Trophoblast cell (in vitro differentiated cells and primary cell): ENCODE results near the gene MOSPD3.
A peak's percentile ranks its signal among the peaks of the same experiment; 100 is the strongest.

Experiments used
- DNase-seq, 2 donors: peaks; one replicate each; pipeline ENCODE4 v3.0.0-alpha.2; 2016
- H2AFZ ChIP-seq: 2 replicates; pipeline ENCODE4 v1.6.1; 2013; ENCODE audit warnings: low read length, moderate library complexity, mild to moderate bottlenecking; ENCODE audit not compliant: insufficient read depth, poor library complexity
- H2AK5ac ChIP-seq: 2 replicates; pipeline ENCODE4 v1.6.1; 2013; ENCODE audit warnings: mild to moderate bottlenecking, low read length
- H2BK120ac ChIP-seq: 2 replicates; pipeline ENCODE4 v1.6.1; 2013; ENCODE audit warnings: low read length, mild to moderate bottlenecking, moderate library complexity; ENCODE audit not compliant: insufficient read depth, poor library complexity
- H2BK12ac ChIP-seq: 2 replicates; pipeline ENCODE4 v1.6.1; 2013; ENCODE audit warnings: mild to moderate bottlenecking, low read length, moderate library complexity
- H2BK5ac ChIP-seq: 2 replicates; pipeline ENCODE4 v1.6.1; 2013; ENCODE audit warnings: low read length, low read depth, moderate library complexity, mild to moderate bottlenecking; ENCODE audit not compliant: poor library complexity
- H3K14ac ChIP-seq: 2 replicates; pipeline ENCODE4 v1.6.1; 2013; ENCODE audit warnings: mild to moderate bottlenecking, low read length
- H3K18ac ChIP-seq: 2 replicates; pipeline ENCODE4 v1.6.1; 2013; ENCODE audit warnings: mild to moderate bottlenecking, low read length
- H3K23ac ChIP-seq: 2 replicates; pipeline ENCODE4 v1.6.1; 2013; ENCODE audit warnings: low read length
- H3K27ac ChIP-seq: 2 replicates; pipeline ENCODE4 v1.5.1; 2013; ENCODE audit warnings: low read depth, mild to moderate bottlenecking, inconsistent platforms, low read length, moderate library complexity
- H3K27me3 ChIP-seq: 2 replicates; pipeline ENCODE4 v1.6.1; 2013; ENCODE audit warnings: inconsistent platforms, mild to moderate bottlenecking, low read length, moderate library complexity; ENCODE audit not compliant: insufficient read depth
- H3K36me3 ChIP-seq, 2 experiments: 1 replicate in 1 of 2; 2 replicates in 1 of 2; pipeline ENCODE4 v1.6.1; 2013; ENCODE audit warnings: low read length in 2 of 2, mild to moderate bottlenecking in 2 of 2, moderate library complexity in 1 of 2; ENCODE audit not compliant: insufficient read depth in 2 of 2, control insufficient read depth in 1 of 2
- H3K4ac ChIP-seq: 2 replicates; pipeline ENCODE4 v1.6.1; 2013; ENCODE audit warnings: low read depth, mild to moderate bottlenecking, low read length, moderate library complexity
- H3K4me1 ChIP-seq, 2 experiments: 1 replicate in 1 of 2; 2 replicates in 1 of 2; pipeline ENCODE4 v1.6.1; 2013; ENCODE audit warnings: low read length in 2 of 2, mild to moderate bottlenecking in 2 of 2, moderate library complexity in 1 of 2; ENCODE audit not compliant: insufficient read depth in 2 of 2, control insufficient read depth in 1 of 2
- H3K4me2 ChIP-seq: 2 replicates; pipeline ENCODE4 v1.6.1; 2013; ENCODE audit warnings: inconsistent platforms, mild to moderate bottlenecking, low read length, moderate library complexity
- H3K4me3 ChIP-seq: 2 replicates; pipeline ENCODE4 v1.5.1; 2013; ENCODE audit warnings: mild to moderate bottlenecking, low read depth, low read length, inconsistent platforms
- H3K79me1 ChIP-seq: one replicate; pipeline ENCODE4 v1.6.1; 2013; ENCODE audit warnings: low read length
- H3K79me2 ChIP-seq: 2 replicates; pipeline ENCODE4 v1.6.1; 2013; ENCODE audit warnings: low read length, mild to moderate bottlenecking; ENCODE audit not compliant: control insufficient read depth, insufficient read depth, poor library complexity
- H3K9ac ChIP-seq: 2 replicates; pipeline ENCODE4 v1.6.1; 2013; ENCODE audit warnings: mild to moderate bottlenecking, low read length
- H3K9me3 ChIP-seq: 2 replicates; pipeline ENCODE4 v1.6.1; 2013; ENCODE audit warnings: low read depth, mild to moderate bottlenecking, control low read depth, inconsistent platforms, low read length; ENCODE audit not compliant: insufficient read depth
- H4K12ac ChIP-seq: 2 replicates; pipeline ENCODE4 v1.6.1; 2013; ENCODE audit warnings: low read depth, mild to moderate bottlenecking, low read length, moderate library complexity
- H4K8ac ChIP-seq: 2 replicates; pipeline ENCODE4 v1.6.1; 2013; ENCODE audit warnings: low read depth, mild to moderate bottlenecking, low read length, moderate library complexity
- H4K91ac ChIP-seq: one replicate; pipeline ENCODE4 v1.6.1; 2013; ENCODE audit warnings: low read depth, mild to moderate bottlenecking, low read length, moderate library complexity
- WGBS: extraction: QIAGEN DNeasy Blood & Tissue Kit; methylation state at CpG from one replicate; pipeline ENCODE4 v1.1.7; 2013; ENCODE audit warnings: missing lambda C conversion rate; ENCODE audit not compliant: insufficient read length, insufficient coverage; ENCODE audit errors: extremely low coverage; 5-methylcytosine and 5-hydroxymethylcytosine counted together

Gene MOSPD3

GRCh38 chr7:100609958-100610357 is 2.4 kb upstream of the MOSPD3 start:
- peaks cover 2% of the 10 kb centered on the region for H3K79me2 ChIP-seq
- no peak overlapping the region for H3K23ac ChIP-seq
- no peak overlapping the region for H3K27ac ChIP-seq
- no peak overlapping the region for H3K4me2 ChIP-seq
- H2AK5ac ChIP-seq, result no peak overlapping the region
- no CpG with 5 or more reads among the region's 5 CpGs for WGBS
- no peak for DNase-seq
- H3K79me1 ChIP-seq, result no peaks in the 10 kb centered on the region
- no peak overlapping the region for H3K14ac ChIP-seq
- no peak overlapping the region for H4K12ac ChIP-seq
- peaks cover 8 to 20% of the 10 kb centered on the region in 2 experiments for H3K4me1 ChIP-seq
- H3K27me3 ChIP-seq, result no peaks in the 10 kb centered on the region
- H3K18ac ChIP-seq, result no peak overlapping the region
- H2BK120ac ChIP-seq, result no peak overlapping the region
- H4K8ac ChIP-seq, result no peak overlapping the region
- no peak overlapping the region for H2AFZ ChIP-seq
- no peak overlapping the region for H3K4ac ChIP-seq
- H2BK12ac ChIP-seq, result no peak overlapping the region
- no peak overlapping the region for H3K4me3 ChIP-seq
- no peak overlapping the region for H2BK5ac ChIP-seq
- H3K9me3 ChIP-seq, result no peaks in the 10 kb centered on the region
- H3K9ac ChIP-seq, result no peak overlapping the region
- H3K36me3 ChIP-seq, result peaks cover 4 to 5% of the 10 kb centered on the region in 2 experiments
- H4K91ac ChIP-seq, result no peak overlapping the region

GRCh38 chr7:100612730-100613390 is 520 bp downstream of the MOSPD3 start:
- Histone ChIP-seq H2AFZ (peak overlapping the region; percentile 21), H3K9me3 (no peaks in the 10 kb centered on the region), H3K9ac (peak overlapping the region; percentile 20), H3K79me1 (no peaks in the 10 kb centered on the region), H3K36me3 (peaks cover 2% of the 10 kb centered on the region in 2 experiments), H3K4me3 (peak overlapping the region; percentile 77), H4K12ac (peak overlapping the region; percentile 54), H3K4me2 (peak overlapping the region; percentile 86), H3K27me3 (no peaks in the 10 kb centered on the region), H4K8ac (peak overlapping the region; percentile 51), H2AK5ac (peak overlapping the region; percentile 20), H3K79me2 (peaks cover 2% of the 10 kb centered on the region), H3K18ac (peak overlapping the region; percentile 35), H2BK5ac (no peak overlapping the region), H3K27ac (no peak overlapping the region), H3K14ac (peak overlapping the region; percentile 74), H4K91ac (peak overlapping the region; percentile 36), H3K23ac (no peak overlapping the region), H2BK12ac (no peak overlapping the region), H2BK120ac (peak overlapping the region; percentile 10), H3K4ac (peak overlapping the region; percentile 44), H3K4me1 (peaks cover 3 to 9% of the 10 kb centered on the region in 2 experiments)
- peak in 1 of 2 donors; percentile 7 for DNase-seq
- no CpG with 5 or more reads among the region's 29 CpGs for WGBS

GRCh38 chr7:100613412-100614175 is 1.3 kb downstream of the MOSPD3 start:
- H3K36me3 ChIP-seq, result peaks cover 2% of the 10 kb centered on the region in 2 experiments
- no CpG with 5 or more reads among the region's 13 CpGs for WGBS
- H3K9me3 ChIP-seq, result no peaks in the 10 kb centered on the region
- H3K27me3 ChIP-seq, result no peaks in the 10 kb centered on the region
- no peak overlapping the region for H3K4me2 ChIP-seq
- peaks cover 2% of the 10 kb centered on the region for H3K79me2 ChIP-seq
- no peak overlapping the region for H3K14ac ChIP-seq
- no peak overlapping the region for H2AFZ ChIP-seq
- no peak overlapping the region for H2BK5ac ChIP-seq
- DNase-seq, result no peak
- H3K27ac ChIP-seq, result no peak overlapping the region
- no peak overlapping the region for H4K91ac ChIP-seq
- peaks cover 3 to 9% of the 10 kb centered on the region in 2 experiments for H3K4me1 ChIP-seq
- no peak overlapping the region for H3K4ac ChIP-seq
- H3K18ac ChIP-seq, result no peak overlapping the region
- no peak overlapping the region for H2BK120ac ChIP-seq
- no peak overlapping the region for H2AK5ac ChIP-seq
- no peaks in the 10 kb centered on the region for H3K79me1 ChIP-seq
- H4K8ac ChIP-seq, result no peak overlapping the region
- no peak overlapping the region for H2BK12ac ChIP-seq
- H3K4me3 ChIP-seq, result no peak overlapping the region
- no peak overlapping the region for H3K9ac ChIP-seq
- no peak overlapping the region for H4K12ac ChIP-seq
- no peak overlapping the region for H3K23ac ChIP-seq

GRCh38 chr7:100614308-100614861 is 2.0 kb downstream of the MOSPD3 start:
- Histone ChIP-seq H4K91ac (no peak overlapping the region), H3K9me3 (no peaks in the 10 kb centered on the region), H3K18ac (no peak overlapping the region), H4K8ac (no peak overlapping the region), H3K4me2 (no peak overlapping the region), H3K4ac (no peak overlapping the region), H3K4me1 (peaks cover 3 to 9% of the 10 kb centered on the region in 2 experiments), H2AK5ac (no peak overlapping the region), H3K4me3 (no peak overlapping the region), H3K79me1 (no peaks in the 10 kb centered on the region), H2BK12ac (no peak overlapping the region), H3K27me3 (no peaks in the 10 kb centered on the region), H3K27ac (no peak overlapping the region), H2BK5ac (no peak overlapping the region), H2AFZ (no peak overlapping the region), H3K79me2 (peaks cover 2% of the 10 kb centered on the region), H2BK120ac (no peak overlapping the region), H3K36me3 (peaks cover 2% of the 10 kb centered on the region in 2 experiments), H3K23ac (no peak overlapping the region), H4K12ac (no peak overlapping the region), H3K9ac (no peak overlapping the region), H3K14ac (no peak overlapping the region)
- DNase-seq, result no peak
- WGBS, result no CpG with 5 or more reads among the region's 6 CpGs
